HG03039 (cell line): Measurements from ENCODE around the gene GPR89B.
"Not testable (repeated sequence)": the region's sequence is repeated elsewhere in the genome, so short reads cannot be mapped to it uniquely, and the experiment has no call there.

Experiments used
- ATAC-seq: cut with Tn5 transposase; IDR thresholded peaks from one replicate; pipeline ENCODE4 v1.9.1; 2021; ENCODE audit warnings: mild to moderate bottlenecking, moderate library complexity; ENCODE audit not compliant: unreplicated experiment

The GPR89B gene

GRCh38 chr1:147935296-147935695 is 7.1 kb downstream of the GPR89B start:
- ATAC-seq = not testable (repeated sequence)

- not testable (repeated sequence) for ATAC-seq
These were observed 12.2 kb downstream of the GPR89B start for GRCh38 chr1:147940456-147940855.

GRCh38 chr1:147942563-147942962 is 14.3 kb downstream of the GPR89B start:
- ATAC-seq = not testable (repeated sequence)

- ATAC-seq = not testable (repeated sequence)
These were observed 21.3 kb downstream of the GPR89B start for GRCh38 chr1:147949517-147949916.

GRCh38 chr1:147958906-147959305 is 30.7 kb downstream of the GPR89B start:
- ATAC-seq = not testable (repeated sequence)

GRCh38 chr1:147959680-147960079 is 31.5 kb downstream of the GPR89B start:
- ATAC-seq = not testable (repeated sequence)

GRCh38 chr1:147964575-147964974 is 36.4 kb downstream of the GPR89B start:
- ATAC-seq = not testable (repeated sequence)

GRCh38 chr1:147966657-147967056 is 38.4 kb downstream of the GPR89B start:
- ATAC-seq = not testable (repeated sequence)

- not testable (repeated sequence) for ATAC-seq
These were observed 50.9 kb downstream of the GPR89B start for GRCh38 chr1:147978896-147979651.

GRCh38 chr1:147985374-147985773 is 57.2 kb downstream of the GPR89B start:
- not testable (repeated sequence) for ATAC-seq

GRCh38 chr1:147987893-147988292 is 59.7 kb downstream of the GPR89B start:
- not testable (repeated sequence) for ATAC-seq

GRCh38 chr1:147992916-147993315 is 64.7 kb downstream of the GPR89B start:
- ATAC-seq = not testable (repeated sequence)

GRCh38 chr1:147993400-147993799 is 65.2 kb downstream of the GPR89B start:
- not testable (repeated sequence) for ATAC-seq

GRCh38 chr1:147993825-147994615 is 65.8 kb downstream of the GPR89B start:
- ATAC-seq = not testable (repeated sequence)

GRCh38 chr1:147996088-147996487 is 67.9 kb downstream of the GPR89B start:
- ATAC-seq = not testable (repeated sequence)

GRCh38 chr1:148007724-148008123 is 79.5 kb downstream of the GPR89B start:
- not testable (repeated sequence) for ATAC-seq

GRCh38 chr1:148010527-148010926 is 82.3 kb downstream of the GPR89B start:
- ATAC-seq = no peak

- ATAC-seq = not testable (repeated sequence)
These were observed 85.2 kb downstream of the GPR89B start for GRCh38 chr1:148013177-148014144.

GRCh38 chr1:148014289-148015200 is 86.3 kb downstream of the GPR89B start:
- not testable (repeated sequence) for ATAC-seq

GRCh38 chr1:148024918-148025317 is 96.7 kb downstream of the GPR89B start:
- not testable (repeated sequence) for ATAC-seq
